RWPE1 (cell line): ENCODE data around the gene PES1.
A peak's percentile ranks its signal among the peaks of the same experiment; 100 is the strongest.
"Not testable (repeated sequence)": the region's sequence is repeated elsewhere in the genome, so short reads cannot be mapped to it uniquely, and the experiment has no call there.

Experiments
- CTCF ChIA-PET: fragments of 350-600 bp; sonication (Branson Sonifier 250); formaldehyde crosslinking; extraction: SDS; loops from one replicate; lab custom pipeline; 2021; lab: Yijun Ruan, JAX
- POLR2A ChIA-PET: fragments of 400-600 bp; formaldehyde crosslinking; extraction: SDS; loops from one replicate; lab custom pipeline; 2020; ENCODE audit warnings: antibody characterized with exemption; ENCODE audit not compliant: low non-redundant PET; lab: Yijun Ruan, JAX
- DNase-seq: peaks from one replicate; pipeline ENCODE4 v3.0.0; 2012; ENCODE audit warnings: low spot score
- H3K27ac ChIP-seq: fragments of 450-650 bp; 2 replicates; pipeline ENCODE4 v1.5.1; 2017
- TF ChIP-seq, protein P1 (sequence below): fragments of 450-650 bp; conservative IDR thresholded peaks from 2 replicates; pipeline ENCODE4 v1.5.1; 2017; ENCODE audit warnings: low read depth, mild to moderate bottlenecking

The PES1 gene

DNA sequence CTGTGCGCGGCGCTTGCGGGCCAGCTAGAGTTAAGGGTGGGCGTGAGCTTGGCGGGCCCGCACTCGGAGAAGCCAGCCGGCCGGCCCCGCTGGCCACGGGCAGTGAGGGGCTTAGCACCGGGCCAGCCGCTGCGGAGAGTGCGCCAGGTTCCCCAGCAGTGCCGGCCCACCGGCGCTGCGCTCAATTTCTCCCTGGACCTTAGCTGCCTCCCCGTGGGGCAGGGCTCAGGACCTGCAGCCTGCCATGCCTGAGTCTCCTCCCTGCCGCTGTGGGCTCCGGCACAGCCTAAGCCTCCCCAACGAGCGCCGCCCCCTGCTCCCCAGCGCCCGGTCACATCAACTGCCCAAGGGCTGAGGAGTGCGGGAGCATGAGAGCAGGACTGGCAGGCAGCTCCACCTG, 5.2 kb upstream of the PES1 start:
- TF ChIP-seq, protein P1, sequence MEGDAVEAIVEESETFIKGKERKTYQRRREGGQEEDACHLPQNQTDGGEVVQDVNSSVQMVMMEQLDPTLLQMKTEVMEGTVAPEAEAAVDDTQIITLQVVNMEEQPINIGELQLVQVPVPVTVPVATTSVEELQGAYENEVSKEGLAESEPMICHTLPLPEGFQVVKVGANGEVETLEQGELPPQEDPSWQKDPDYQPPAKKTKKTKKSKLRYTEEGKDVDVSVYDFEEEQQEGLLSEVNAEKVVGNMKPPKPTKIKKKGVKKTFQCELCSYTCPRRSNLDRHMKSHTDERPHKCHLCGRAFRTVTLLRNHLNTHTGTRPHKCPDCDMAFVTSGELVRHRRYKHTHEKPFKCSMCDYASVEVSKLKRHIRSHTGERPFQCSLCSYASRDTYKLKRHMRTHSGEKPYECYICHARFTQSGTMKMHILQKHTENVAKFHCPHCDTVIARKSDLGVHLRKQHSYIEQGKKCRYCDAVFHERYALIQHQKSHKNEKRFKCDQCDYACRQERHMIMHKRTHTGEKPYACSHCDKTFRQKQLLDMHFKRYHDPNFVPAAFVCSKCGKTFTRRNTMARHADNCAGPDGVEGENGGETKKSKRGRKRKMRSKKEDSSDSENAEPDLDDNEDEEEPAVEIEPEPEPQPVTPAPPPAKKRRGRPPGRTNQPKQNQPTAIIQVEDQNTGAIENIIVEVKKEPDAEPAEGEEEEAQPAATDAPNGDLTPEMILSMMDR, result no peak
- no peak overlapping the region for H3K27ac ChIP-seq
- no peak for DNase-seq
- ChIA-PET POLR2A (no interaction called here), CTCF (no interaction called here)

DNA sequence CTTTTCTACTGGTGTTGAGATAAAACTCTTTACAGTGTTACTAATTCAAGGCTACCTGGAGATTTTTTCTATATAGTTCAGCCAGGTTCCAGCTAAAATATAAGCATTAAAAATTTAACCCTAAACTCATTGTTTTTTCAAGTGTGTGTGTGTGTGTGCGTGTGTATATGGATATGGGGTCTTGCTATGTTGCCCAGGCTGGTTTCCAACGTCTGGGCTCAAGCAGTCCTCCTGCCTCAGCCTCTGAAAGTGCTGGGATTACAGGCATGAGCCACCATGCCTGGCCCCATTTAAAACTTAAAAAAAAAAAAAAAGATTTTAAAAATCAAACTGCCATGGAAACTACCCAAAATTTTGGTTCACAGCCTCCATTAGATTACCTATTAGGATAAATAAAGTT, 4.5 kb upstream of the PES1 start:
- no peak overlapping the region for H3K27ac ChIP-seq
- TF ChIP-seq, protein P1, result no peak
- DNase-seq, result no peak
- CTCF ChIA-PET, result no interaction called here
- POLR2A ChIA-PET, result no interaction called here

DNA sequence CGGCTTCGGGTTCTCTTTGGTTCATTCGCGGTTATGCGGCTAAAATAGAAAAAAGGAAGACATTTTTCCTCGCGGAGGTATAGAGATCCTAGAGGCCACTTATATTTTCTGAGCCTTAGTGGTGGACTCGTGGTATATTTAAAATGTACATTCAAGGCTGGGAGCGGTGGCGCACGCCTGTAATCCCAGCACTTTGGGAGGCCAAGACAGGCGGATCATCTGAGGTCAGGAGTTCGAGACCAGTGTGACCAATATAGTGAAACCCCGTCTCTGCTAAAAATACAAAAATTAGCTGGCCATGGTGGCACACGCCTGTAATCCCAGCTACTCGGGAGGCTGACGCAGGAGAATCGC, 627 bp upstream of the PES1 start:
- CTCF ChIA-PET, POLR2A ChIA-PET, DNase-seq: not testable (repeated sequence)
- H3K27ac ChIP-seq, result peak overlapping the region; percentile 75

DNA sequence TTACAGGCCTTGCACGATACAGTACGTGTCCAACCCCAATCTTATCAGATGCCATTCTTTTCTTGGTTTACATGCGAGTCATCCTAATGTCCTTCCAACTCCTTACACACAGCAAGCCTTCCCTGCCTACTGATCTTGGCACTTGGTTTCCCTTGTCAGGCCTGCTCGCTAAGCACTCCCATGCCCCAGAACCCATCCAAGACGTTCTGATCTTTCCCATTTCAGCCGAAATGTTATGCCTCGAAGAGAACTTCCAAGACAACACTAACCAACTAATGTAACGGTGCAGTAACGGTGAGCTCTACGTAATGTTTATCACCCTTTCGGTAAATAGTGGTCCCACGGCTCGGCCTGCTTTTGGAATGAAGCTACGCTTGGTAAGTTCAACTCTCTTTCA, 521 bp downstream of the PES1 start:
- ChIA-PET CTCF (interaction anchor here (1.1 kb wide), 1 partner anchor 44 kb away, joined by 3 read pairs; no protein-coding TSS in a partner anchor), POLR2A (no interaction called here)
- TF ChIP-seq, protein P1, result no peak
- DNase-seq, result no peak
- H3K27ac ChIP-seq, result peak overlapping the region; percentile 75

DNA sequence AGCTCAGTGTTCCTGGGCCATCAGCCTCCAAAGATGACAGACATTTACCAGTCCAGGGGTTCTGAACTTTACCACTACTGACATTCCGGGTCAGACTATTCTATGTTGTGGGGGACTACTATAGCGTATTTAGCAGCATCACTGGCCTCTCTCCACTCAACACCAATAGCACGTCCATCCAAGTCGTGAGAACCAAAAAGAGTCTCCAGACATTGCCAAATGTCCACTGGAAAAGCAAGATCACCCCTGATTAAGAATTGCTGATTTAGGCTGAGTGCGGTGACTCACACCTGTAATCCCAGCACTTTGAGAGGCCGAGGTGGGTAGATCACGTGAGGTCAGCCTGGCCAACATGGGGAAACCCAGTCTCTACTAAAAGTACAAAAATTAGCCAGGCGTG, 5.3 kb downstream of the PES1 start:
- CTCF ChIA-PET, result no interaction called here
- no peak overlapping the region for H3K27ac ChIP-seq
- TF ChIP-seq, protein P1, result no peak
- POLR2A ChIA-PET, result no interaction called here
- DNase-seq, result no peak

DNA sequence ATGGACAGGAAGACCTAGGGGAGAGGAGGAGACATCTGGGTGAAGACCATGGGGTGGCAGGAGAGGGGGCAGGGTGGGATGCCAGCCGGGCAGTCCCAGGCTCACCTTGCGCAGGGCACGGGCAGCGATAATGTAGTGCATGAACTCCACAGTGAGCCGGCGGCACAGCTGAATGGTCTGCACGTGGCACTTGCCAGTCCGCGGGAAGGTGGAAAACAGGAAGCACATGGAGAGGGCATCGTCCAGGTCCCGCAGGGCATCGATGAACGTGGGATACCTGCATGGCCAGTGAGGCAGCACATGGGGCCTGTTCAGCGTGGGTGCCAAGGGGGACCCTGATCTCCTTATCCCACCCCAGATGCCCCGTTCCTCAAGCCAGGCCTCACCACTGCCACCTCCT, 7.3 kb downstream of the PES1 start:
- ChIA-PET CTCF (no interaction called here), POLR2A (no interaction called here)
- no peak for DNase-seq
- no peak overlapping the region for H3K27ac ChIP-seq
- TF ChIP-seq, protein P1, result no peak

DNA sequence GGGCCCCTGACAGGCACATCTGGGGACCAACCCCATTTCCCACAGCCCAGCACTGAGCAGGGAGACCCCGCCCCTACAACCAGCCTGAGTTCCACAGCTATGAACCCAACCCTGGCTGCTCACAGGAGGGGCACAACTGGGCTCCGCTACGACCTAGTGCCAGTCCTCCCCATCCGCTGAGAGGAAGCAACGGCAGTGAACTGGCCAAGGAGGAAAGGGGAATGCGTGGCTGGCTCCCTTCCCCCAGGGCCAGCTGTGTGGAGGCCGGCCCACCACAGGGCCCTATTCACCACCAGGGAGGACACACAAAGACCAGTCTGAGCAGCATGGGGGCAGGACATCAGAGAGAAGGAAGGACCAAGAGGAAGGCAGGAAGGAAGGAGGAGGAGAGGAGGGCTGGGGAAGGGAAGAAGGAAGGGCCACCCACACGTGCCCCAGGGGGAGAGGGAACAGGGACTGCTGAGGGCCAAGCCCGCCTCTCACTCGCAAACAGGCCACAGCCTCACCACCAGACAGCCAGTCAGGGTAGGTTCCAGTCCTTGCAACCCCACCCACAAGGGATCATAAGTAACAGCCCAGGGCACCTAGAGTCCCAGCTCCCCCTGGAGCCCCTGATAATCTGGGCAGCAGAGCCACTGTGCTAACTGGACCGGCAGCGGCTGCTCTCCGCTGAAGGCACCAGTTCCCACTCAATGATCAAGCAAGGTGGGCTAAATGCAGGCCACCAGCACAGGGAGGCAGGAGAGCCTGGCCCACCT, 8.7 kb downstream of the PES1 start:
- POLR2A ChIA-PET, result no interaction called here
- CTCF ChIA-PET, result interaction anchor here (0.6 kb wide), 1 partner anchor 26 kb away, joined by 4 read pairs; no protein-coding TSS in a partner anchor
- TF ChIP-seq, protein P1, result no peak
- no peak for DNase-seq
- no peak overlapping the region for H3K27ac ChIP-seq
